NCI-H69 (cell line): ENCODE data around the gene KRT80.

Source experiments
- DNase-seq: peaks from one replicate; lab custom pipeline; 2025; lab: John Stamatoyannopoulos, UW

Gene KRT80

GRCh38 chr12:52152905-52153317 is 38.9 kb downstream of the KRT80 start:
- DNase-seq, result no peak

DNA sequence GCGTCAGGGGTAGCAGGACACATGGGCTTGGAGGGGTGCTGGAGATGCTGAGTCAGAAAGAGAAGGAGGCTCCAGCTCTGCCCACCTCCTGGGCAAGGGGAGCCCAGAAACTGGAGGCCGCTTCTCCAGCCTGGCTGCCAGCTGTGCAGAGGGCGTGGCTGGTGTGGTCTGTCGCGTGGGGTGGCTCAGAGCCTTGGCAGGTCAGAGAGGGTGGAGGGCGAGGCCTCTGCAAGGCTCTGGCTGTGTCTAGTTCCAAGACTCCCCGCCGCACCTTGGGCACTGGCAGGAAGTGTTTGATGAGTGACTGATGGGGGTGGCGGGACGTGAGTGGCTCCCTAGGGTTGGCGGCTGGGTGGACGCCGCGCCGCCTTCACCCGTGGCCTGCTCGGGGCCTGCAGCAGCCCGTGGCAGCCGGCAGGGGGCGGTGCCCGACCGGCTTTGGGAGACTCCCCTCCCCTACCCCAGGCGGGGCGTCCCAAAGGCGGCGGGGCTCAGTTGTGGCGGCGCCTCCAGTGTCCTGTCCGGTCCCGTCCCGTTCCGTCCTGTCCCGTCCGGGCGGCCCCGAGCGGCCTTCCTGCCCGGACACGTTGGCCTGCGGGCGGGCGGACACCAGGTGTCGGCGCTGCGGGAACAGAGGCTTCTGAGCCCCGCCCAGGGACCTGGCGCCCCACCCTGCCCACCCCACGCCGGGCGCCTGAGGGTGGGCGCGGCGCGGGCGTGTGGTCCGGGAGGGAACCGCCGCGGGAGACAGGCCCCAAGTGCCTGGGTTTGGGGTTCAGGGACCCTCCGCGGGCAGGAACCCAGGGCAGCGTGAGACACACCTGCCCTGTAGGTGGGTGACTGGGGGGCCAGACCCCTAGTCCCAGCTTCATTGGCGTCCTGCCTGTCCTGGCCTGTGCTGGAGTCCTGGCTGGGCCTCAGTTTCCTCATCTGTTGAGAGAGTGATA is 39.7 kb downstream of the KRT80 start:
- peak; percentile 85 for DNase-seq

GRCh38 chr12:52151153-52151836 is 40.5 kb downstream of the KRT80 start:
- no peak for DNase-seq

DNA sequence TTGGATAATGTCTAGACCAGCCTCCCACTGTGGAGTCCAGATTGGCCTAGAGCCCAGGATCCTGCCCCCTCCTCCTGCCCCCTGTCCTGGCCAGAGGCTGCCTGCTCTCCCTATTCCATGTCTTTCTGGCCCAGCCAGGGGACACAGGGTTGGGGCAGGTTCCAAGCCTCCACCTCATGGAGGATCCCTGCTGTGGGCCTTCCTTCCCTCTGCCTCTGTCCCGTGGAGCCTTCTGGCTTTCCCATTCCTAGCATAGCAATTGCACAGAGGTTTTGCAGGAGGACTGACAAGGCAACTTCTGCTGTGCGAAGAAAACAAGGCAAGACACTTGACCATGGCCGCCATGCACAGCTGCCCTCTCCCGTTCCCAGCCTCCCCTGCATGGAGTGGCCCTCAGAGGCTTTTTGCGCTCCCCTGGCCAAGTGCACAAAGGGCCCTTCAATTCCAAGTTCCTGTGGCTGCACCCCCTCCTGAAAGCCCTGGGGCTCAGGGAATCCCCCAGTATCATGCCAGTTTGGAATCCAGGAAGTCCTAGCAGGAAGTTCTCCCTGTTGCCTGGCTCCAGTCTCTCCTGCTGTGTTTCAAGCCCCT is 42.1 kb downstream of the KRT80 start:
- DNase-seq, result no peak

- peak; percentile 54 for DNase-seq
These were observed 42.6 kb downstream of the KRT80 start for GRCh38 chr12:52149182-52149641.

DNA sequence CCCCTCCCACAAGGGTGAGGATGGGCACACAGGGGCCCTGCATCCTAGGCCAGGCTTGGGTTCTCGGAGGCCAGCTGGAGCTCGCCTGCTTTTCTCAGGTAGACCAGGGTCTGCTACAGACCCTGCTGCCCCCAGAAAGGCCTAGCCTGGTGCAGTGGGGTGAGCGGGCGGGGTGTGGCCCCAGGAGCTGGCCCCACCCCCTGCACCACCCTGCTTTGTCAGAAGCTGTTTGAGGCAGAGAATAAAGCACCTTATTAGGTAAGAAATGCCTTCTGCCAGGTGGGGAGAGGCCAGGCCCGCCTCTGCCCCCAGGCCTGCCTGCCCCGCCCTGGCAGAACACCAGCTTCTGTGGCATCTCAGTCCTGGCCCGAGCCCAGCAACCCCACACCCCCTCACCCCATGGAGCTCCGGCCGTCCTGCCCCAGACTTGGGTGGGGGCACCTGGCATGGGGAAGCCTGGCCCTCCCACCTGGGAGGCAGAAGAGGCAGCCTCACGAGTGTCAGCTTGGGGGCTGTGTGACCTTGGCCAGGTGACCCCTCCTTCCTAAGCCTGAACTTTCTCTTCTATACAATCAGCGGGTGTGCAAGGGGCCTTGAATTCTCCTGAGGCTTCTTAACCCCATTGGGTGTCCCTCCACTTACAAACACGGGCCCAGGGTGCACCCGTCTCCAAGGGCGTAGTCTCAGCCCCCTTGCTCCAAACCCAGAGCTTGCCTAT is 43.2 kb downstream of the KRT80 start:
- peak; percentile 93 for DNase-seq

DNA sequence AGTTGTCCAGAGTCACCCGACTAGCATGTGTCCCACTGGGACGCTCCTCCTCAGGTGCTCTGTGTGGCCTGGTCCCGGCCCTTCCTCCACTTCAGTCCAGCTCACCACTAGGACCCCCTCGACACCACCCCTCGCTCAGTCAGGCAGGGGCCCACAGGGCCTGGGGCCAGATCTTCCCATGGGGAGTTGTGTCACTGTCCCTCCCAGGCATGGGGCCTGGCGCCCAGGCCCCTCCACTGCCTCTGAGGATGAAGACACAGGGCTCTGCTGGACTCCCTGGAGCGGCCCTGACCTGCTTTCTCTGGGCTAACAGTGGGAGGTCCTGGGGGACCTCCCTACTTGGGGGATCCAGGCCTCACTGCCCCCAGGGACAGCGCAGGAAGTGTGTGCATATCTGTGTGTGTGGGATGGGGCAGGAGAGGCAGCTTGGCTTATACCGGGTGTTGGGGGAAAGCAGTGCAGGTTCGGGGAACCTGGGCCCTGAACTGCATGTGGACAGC is 43.8 kb downstream of the KRT80 start:
- DNase-seq, result peak; percentile 58

GRCh38 chr12:52147367-52147963 is 44.3 kb downstream of the KRT80 start:
- DNase-seq, result peak; percentile 62

- no peak for DNase-seq
These were observed 44.9 kb downstream of the KRT80 start for GRCh38 chr12:52146822-52147366.

GRCh38 chr12:52146089-52146821 is 45.6 kb downstream of the KRT80 start:
- DNase-seq, result no peak

DNA sequence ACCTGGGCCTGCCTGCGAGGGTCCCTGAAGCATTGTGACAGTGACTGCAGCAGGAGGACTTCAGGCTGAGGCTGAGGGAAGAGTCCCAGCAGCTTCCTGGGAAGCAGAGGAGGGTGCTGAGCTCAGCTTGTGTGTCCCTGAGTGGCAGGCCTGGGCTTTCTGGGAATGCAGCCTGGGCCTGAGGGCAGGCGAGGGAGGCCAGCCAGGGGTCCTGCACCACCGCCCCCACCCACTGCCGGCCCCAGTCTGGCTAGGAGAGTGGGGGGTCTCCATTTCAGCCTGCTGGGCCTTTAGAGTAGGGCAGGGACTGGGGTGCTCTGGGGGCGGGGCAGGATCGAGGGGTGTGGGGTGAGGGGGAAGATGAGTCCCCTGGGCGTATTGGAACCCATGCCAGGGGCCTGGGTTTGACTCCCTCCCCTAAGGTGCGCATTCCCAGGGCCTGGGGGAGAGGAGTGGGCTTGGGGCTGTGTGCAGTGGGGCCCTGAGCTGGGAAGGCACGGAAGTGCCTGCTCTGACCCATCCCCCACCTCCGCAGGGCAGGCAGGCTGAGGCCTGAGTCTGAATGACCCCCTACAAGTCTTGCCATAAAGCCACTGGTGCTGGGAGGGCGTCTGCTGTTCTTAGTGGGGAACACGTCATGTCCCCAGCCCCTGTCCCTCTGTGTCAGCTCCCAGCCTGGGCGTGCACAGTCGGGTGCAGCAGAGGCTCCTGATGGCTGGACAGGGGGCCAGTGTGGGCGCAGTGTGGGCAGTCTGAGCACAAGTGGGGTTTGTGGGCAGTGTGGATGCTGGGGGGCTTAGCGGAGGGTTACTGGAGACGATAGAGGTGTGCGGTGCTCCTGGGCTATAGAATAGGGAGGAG is 46.4 kb downstream of the KRT80 start:
- no peak for DNase-seq

GRCh38 chr12:52144512-52145227 is 47.1 kb downstream of the KRT80 start:
- DNase-seq, result no peak

- DNase-seq, result no peak
These were observed 49.4 kb downstream of the KRT80 start for GRCh38 chr12:52142431-52142830.

GRCh38 chr12:52141875-52142274 is 49.9 kb downstream of the KRT80 start:
- no peak for DNase-seq

DNA sequence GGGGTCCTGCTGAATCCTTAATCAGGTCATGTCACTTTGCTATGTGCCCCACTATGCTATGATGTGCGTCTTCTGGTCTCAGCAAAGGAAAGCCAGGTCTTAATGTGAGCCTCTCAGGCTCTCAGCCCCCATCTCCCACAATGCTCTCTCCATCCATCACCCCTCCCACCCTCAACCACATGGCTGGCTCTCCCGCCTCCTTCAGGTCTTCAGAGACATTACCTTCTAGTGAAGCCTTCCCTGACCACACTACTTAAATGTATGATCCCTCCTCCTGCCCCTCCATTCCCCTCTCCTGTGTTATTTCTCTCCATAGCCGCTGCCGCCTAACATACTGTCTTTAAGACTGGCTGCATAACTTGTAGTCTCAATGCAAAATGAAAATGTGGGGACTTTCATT is 50.5 kb downstream of the KRT80 start:
- peak; percentile 48 for DNase-seq

DNA sequence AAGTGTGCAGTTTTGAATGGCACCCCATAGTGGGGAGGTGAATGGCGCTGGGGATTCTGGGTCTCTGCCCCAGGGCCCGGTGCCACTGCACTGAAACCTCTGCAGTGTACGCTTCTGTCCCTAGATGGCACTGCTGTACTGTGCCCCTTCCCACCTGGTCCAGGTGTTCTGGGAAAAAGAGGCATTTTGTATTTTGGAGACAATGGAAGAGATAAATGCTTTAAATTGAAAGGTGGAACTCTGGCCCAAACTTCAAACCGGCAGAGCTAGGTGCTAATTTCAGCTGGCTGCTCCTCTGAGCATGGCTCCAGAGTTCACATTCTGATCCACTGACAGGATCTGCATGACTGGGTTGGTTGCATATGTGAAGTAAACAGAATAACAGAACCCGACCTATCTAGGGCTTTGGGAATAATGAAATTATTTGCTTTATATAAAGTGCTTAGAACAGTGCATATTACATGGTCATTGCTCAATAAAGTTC is 52.2 kb downstream of the KRT80 start:
- DNase-seq, result peak; percentile 89

GRCh38 chr12:52139147-52139546 is 52.7 kb downstream of the KRT80 start:
- DNase-seq, result no peak

DNA sequence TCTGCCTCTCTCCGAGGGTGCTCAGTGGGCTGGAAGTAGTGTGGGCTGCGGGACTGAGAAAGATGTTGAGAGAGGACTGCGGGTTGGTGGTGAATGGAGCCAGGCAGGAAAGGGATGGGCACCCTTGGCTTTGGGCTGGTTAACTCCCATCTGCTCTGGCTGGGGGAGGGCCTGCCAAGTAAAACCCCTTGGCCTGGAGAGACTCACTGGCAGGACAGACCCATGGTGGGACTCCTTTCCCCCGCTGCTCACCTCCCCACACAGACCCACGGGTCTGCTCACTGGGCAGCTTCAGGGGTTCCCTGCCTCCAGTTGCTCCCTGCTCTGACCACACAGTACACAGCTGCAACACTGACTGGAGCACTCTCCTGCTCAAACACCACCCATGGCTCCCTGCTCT is 54.1 kb downstream of the KRT80 start:
- DNase-seq, result no peak

- no peak for DNase-seq
These were observed 59.1 kb downstream of the KRT80 start for GRCh38 chr12:52132754-52133161.
